WTC11 (cell line): Measurements from ENCODE around the gene ANAPC1. TPM values are rescaled to one million over a fixed set of nuclear protein-coding genes. Genes with fewer than 3 reads are reported as not detected.

Experiments
- ATAC-seq: fragments of 200-7000 bp; cut with Tn5 transposase; 2 replicates; pipeline ENCODE4 v1.10.0; 2021; ENCODE audit warnings: mild to moderate bottlenecking, moderate library complexity
- CTCF ChIA-PET: fragments of 300-600 bp; sonication (Branson Sonifier 250); formaldehyde crosslinking; loops from one replicate; lab custom pipeline; 2021; ENCODE audit warnings: antibody characterized with exemption; lab: Charles Lee
- POLR2A ChIA-PET: fragments of 350-600 bp; sonication (Branson Sonifier 250); formaldehyde crosslinking; loops from one replicate; lab custom pipeline; 2021; ENCODE audit warnings: antibody characterized with exemption; lab: Charles Lee
- DNase-seq: peaks from one replicate; pipeline ENCODE4 v3.0.0; 2021; ENCODE audit warnings: low spot score
- H3K27ac Mint-ChIP-seq: 2 replicates; pipeline ENCODE4 v1.8.0; 2021; ENCODE audit warnings: mixed read lengths
- H3K27me3 Mint-ChIP-seq: 2 replicates; pipeline ENCODE4 v1.8.0; 2021; ENCODE audit warnings: low read depth, mild to moderate bottlenecking, moderate library complexity, mixed read lengths
- H3K36me3 Mint-ChIP-seq: 2 replicates; pipeline ENCODE4 v1.8.0; 2021; ENCODE audit warnings: mixed read lengths
- H3K4me1 Mint-ChIP-seq: 2 replicates; pipeline ENCODE4 v1.8.0; 2022; ENCODE audit warnings: mixed read lengths
- H3K4me3 Mint-ChIP-seq: 2 replicates; pipeline ENCODE4 v1.8.0; 2021; ENCODE audit warnings: mild to moderate bottlenecking, moderate library complexity, mixed read lengths
- H3K9me3 Mint-ChIP-seq: 2 replicates; pipeline ENCODE4 v1.8.0; 2021; ENCODE audit warnings: mixed read lengths
- AFF4 ChIP-seq: sonication (generic); formaldehyde crosslinking; IDR thresholded peaks from 2 replicates; pipeline ENCODE4 v1.8.1; 2023; ENCODE audit warnings: mild to moderate bottlenecking, missing genetic modification reagents, borderline replicate concordance
- ATF3 ChIP-seq: sonication (generic); formaldehyde crosslinking; conservative IDR thresholded peaks from 2 replicates; pipeline ENCODE4 v1.8.1; 2022; ENCODE audit warnings: mild to moderate bottlenecking, missing genetic modification reagents
- EMX1 ChIP-seq: fragments of 250-450 bp; sonication (Bioruptor Pico); IDR thresholded peaks from 2 replicates; pipeline ENCODE4 v1.8.0; 2021; ENCODE audit warnings: mild to moderate bottlenecking
- ERG ChIP-seq: fragments of 250-450 bp; sonication (Bioruptor Pico); IDR thresholded peaks from 2 replicates; pipeline ENCODE4 v1.8.0; 2021; ENCODE audit warnings: mild to moderate bottlenecking
- IRF1 ChIP-seq: sonication (generic); formaldehyde crosslinking; IDR thresholded peaks from 2 replicates; pipeline ENCODE4 v1.8.0; 2023; ENCODE audit warnings: missing genetic modification reagents
- JUN ChIP-seq: sonication (generic); formaldehyde crosslinking; IDR thresholded peaks from 2 replicates; pipeline ENCODE4 v1.8.0; 2023; ENCODE audit warnings: mild to moderate bottlenecking, missing genetic modification reagents
- MYBL2 ChIP-seq: sonication (generic); formaldehyde crosslinking; IDR thresholded peaks from 2 replicates; pipeline ENCODE4 v1.8.1; 2023; ENCODE audit warnings: mild to moderate bottlenecking, moderate library complexity, missing genetic modification reagents
- ZNF263 ChIP-seq: sonication (generic); formaldehyde crosslinking; IDR thresholded peaks from 2 replicates; pipeline ENCODE4 v1.8.1; 2022; ENCODE audit warnings: low read depth, mild to moderate bottlenecking, moderate library complexity, missing genetic modification reagents
- ZNF317 ChIP-seq: sonication (generic); formaldehyde crosslinking; IDR thresholded peaks from 2 replicates; pipeline ENCODE4 v1.8.1; 2023; ENCODE audit warnings: low read depth, mild to moderate bottlenecking, moderate library complexity, missing genetic modification reagents, borderline replicate concordance
- ZNF425 ChIP-seq: fragments of 250-450 bp; sonication (Bioruptor Pico); conservative IDR thresholded peaks from 2 replicates; pipeline ENCODE4 v1.9.0; 2021; ENCODE audit warnings: mild to moderate bottlenecking
- total RNA-seq: library from RNA; stranded (reverse); gene quantifications from 3 replicates; pipeline ENCODE4 v1.2.3, GENCODE V29; 2021

The ANAPC1 gene
- total RNA-seq, 1 experiment from 2014 or later: 122 TPM

GRCh38 chr2:111903930-111904439, 20.0 kb upstream of the ANAPC1 start:
- CTCF ChIA-PET: interaction anchor here (0.8 to 1.6 kb wide), 2 partner anchors 15 to 16 kb away, joined by 3 read pairs; no protein-coding TSS in a partner anchor
- H3K4me3 Mint-ChIP-seq: no peak overlapping the region

More at GRCh38 chr2:111903930-111904439, 20.0 kb upstream of the ANAPC1 start:
- Mint-ChIP-seq H3K4me1 (peaks cover 60% of the 10 kb centered on the region), H3K27me3 (peaks cover 19% of the 10 kb centered on the region), H3K27ac (no peak overlapping the region), H3K9me3 (no peaks in the 10 kb centered on the region), H3K36me3 (no peaks in the 10 kb centered on the region)
- TF ChIP-seq AFF4: no peak
- no peak for TF ChIP-seq MYBL2 (CRISPR knock-in tag)
- TF ChIP-seq ZNF263 (CRISPR knock-in tag): no peak
- no peak for TF ChIP-seq EMX1 (CRISPR knock-in tag)
- no peak for TF ChIP-seq ERG (CRISPR knock-in tag)
- TF ChIP-seq ATF3 (CRISPR knock-in tag): no peak
- TF ChIP-seq ZNF317 (CRISPR knock-in tag): no peak
- TF ChIP-seq ZNF425 (CRISPR knock-in tag): no peak
- TF ChIP-seq IRF1 (CRISPR knock-in tag): no peak
- no peak for TF ChIP-seq JUN (CRISPR knock-in tag)
- ATAC-seq: 0 out of 2 replicates have a peak, but pooled peaks have one; percentile 12
- POLR2A ChIA-PET: interaction anchor here (0.8 kb wide), 1 partner anchor 12 kb away, joined by 4 read pairs; no protein-coding TSS in a partner anchor
- DNase-seq: no peak
